ENCODE measurements around the gene LILRB3. TPM values are rescaled to one million over a fixed set of nuclear protein-coding genes. Genes with fewer than 3 reads are reported as not detected.
A peak's percentile ranks its signal among the peaks of the same experiment; 100 is the strongest.

Gene LILRB3
- total RNA-seq, 1 donor from 2014 or later = not detected

GRCh38 chr19:54262470-54262869, 39.7 kb upstream of the LILRB3 start:
- no peaks in the 10 kb centered on the region for H3K36me3 Mint-ChIP-seq (ENCODE audit: low read depth, unreplicated experiment)
- TF ChIP-seq CTCF (IDR thresholded peaks at IDR 0.05; ENCODE audit: unreplicated experiment) = no peak

GRCh38 chr19:54262066-54262465, 39.3 kb upstream of the LILRB3 start:
- Mint-ChIP-seq H3K27me3 (ENCODE audit: unreplicated experiment) (no peaks in the 10 kb centered on the region), H3K4me1 (ENCODE audit: unreplicated experiment) (no peaks in the 10 kb centered on the region), H3K36me3 (ENCODE audit: low read depth, unreplicated experiment) (no peaks in the 10 kb centered on the region), H3K27ac (ENCODE audit: unreplicated experiment) (no peak overlapping the region), H3K4me3 (ENCODE audit: unreplicated experiment) (no peak overlapping the region), H3K9me3 (ENCODE audit: unreplicated experiment) (no peaks in the 10 kb centered on the region)
- no peak for TF ChIP-seq CTCF (IDR thresholded peaks at IDR 0.05; ENCODE audit: unreplicated experiment)
- no peak for DNase-seq (ENCODE audit: low spot score)

More at GRCh38 chr19:54262470-54262869, 39.7 kb upstream of the LILRB3 start:
- H3K9me3 Mint-ChIP-seq (ENCODE audit: unreplicated experiment) = no peaks in the 10 kb centered on the region
- H3K27me3 Mint-ChIP-seq (ENCODE audit: unreplicated experiment) = no peaks in the 10 kb centered on the region
- no peak overlapping the region for H3K4me3 Mint-ChIP-seq (ENCODE audit: unreplicated experiment)
- H3K27ac Mint-ChIP-seq (ENCODE audit: unreplicated experiment) = no peak overlapping the region
- no peaks in the 10 kb centered on the region for H3K4me1 Mint-ChIP-seq (ENCODE audit: unreplicated experiment)
- no peak for DNase-seq (ENCODE audit: low spot score)

DNA sequence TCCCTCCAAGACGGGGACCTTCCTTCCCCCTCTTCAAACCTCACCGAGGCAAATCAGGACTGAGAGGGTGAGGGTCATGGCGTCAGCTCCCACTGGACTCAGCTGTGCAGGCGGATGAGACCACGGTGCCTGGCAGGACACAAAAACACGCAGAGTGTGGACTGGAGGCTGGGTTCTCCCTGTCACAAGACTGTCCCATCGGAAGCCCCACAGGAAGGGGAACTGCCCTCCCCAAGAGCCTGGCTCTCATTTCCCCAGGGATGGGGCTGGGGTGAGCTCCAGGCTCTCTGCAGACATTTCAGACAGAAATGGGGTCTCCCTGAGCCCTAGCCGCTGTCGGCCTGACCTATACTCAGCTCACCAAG, 34.3 kb upstream of the LILRB3 start, which contains the start of gene LILRB5:
TSS of gene LILRB5 (minus strand) at position 158 of the 365 bp plus-strand sequence. CDS start at position 78, 80 bp downstream.
- Mint-ChIP-seq H3K4me3 (ENCODE audit: unreplicated experiment) (no peak within 1 kb of the TSS), H3K36me3 (ENCODE audit: low read depth, unreplicated experiment) (no peaks in the 10 kb centered on the region), H3K9me3 (ENCODE audit: unreplicated experiment) (no peaks in the 10 kb centered on the region), H3K27ac (ENCODE audit: unreplicated experiment) (no peak within 1 kb of the TSS), H3K27me3 (ENCODE audit: unreplicated experiment) (peaks cover 2% of the 10 kb centered on the region), H3K4me1 (ENCODE audit: unreplicated experiment) (peaks cover 4% of the 10 kb centered on the region)
- no peak for DNase-seq (ENCODE audit: low spot score)
- TF ChIP-seq CTCF (IDR thresholded peaks at IDR 0.05; ENCODE audit: unreplicated experiment) = no peak

- no peaks in the 10 kb centered on the region for H3K9me3 Mint-ChIP-seq (ENCODE audit: unreplicated experiment)
- H3K27me3 Mint-ChIP-seq (ENCODE audit: unreplicated experiment) = peaks cover 2% of the 10 kb centered on the region
- H3K4me3 Mint-ChIP-seq (ENCODE audit: unreplicated experiment) = no peak overlapping the region
- no peaks in the 10 kb centered on the region for H3K36me3 Mint-ChIP-seq (ENCODE audit: low read depth, unreplicated experiment)
- DNase-seq (ENCODE audit: low spot score) = no peak
- peaks cover 4% of the 10 kb centered on the region for H3K4me1 Mint-ChIP-seq (ENCODE audit: unreplicated experiment)
- H3K27ac Mint-ChIP-seq (ENCODE audit: unreplicated experiment) = no peak overlapping the region
- TF ChIP-seq CTCF (IDR thresholded peaks at IDR 0.05; ENCODE audit: unreplicated experiment) = no peak
Measured at GRCh38 chr19:54256250-54257115, 33.7 kb upstream of the LILRB3 start.

- Mint-ChIP-seq H3K4me1 (ENCODE audit: unreplicated experiment) (peaks cover 4% of the 10 kb centered on the region), H3K27ac (ENCODE audit: unreplicated experiment) (no peak overlapping the region), H3K27me3 (ENCODE audit: unreplicated experiment) (peaks cover 2% of the 10 kb centered on the region), H3K9me3 (ENCODE audit: unreplicated experiment) (no peaks in the 10 kb centered on the region), H3K4me3 (ENCODE audit: unreplicated experiment) (peak overlapping the region; percentile 70), H3K36me3 (ENCODE audit: low read depth, unreplicated experiment) (no peaks in the 10 kb centered on the region)
- no peak for DNase-seq (ENCODE audit: low spot score)
- TF ChIP-seq CTCF (IDR thresholded peaks at IDR 0.05; ENCODE audit: unreplicated experiment) = no peak
Measured at GRCh38 chr19:54255105-54255775, 32.4 kb upstream of the LILRB3 start.
